ENCODE measurements around the gene ATXN1. TPM values are rescaled to one million over a fixed set of nuclear protein-coding genes. Genes with fewer than 3 reads are reported as not detected.

ATXN1 gene
- total and polyA plus RNA-seq, 2 of the 8 experiments (the other 6 are each of a cell fraction or from before 2014, with no cell fraction given): 1.6 to 4.0 TPM

DNA sequence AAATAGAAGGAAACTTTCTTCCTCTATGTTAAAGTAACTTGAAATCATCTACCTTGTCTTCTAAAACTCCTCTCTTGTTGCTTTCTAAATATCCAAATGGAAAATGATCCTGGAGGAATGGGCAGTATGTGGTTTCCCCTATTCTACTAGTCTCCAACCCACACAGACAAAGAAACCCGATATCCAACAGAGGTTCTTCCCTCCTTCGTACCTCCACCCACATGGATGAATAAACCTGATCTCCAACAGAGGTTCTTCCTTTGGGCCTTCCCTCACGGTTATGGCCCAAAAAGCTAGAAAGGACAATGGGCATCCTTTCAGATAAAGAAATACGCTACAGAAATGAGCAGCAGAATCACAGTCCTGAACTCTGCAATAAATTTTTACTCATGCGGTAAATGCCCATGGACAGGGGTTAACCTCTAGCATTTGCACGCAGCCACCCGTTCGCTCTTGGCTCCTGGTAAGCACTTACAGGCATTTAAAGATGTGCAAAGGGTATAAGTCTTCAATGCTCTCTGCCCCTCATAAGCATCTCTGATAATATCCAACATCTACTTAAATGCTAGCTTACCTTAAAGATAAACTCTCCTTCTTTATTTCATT is 392.0 kb downstream of the ATXN1 start:
- WGBS, 2 experiments (ENCODE audit: extremely low coverage in 1 of 2, insufficient coverage in 1 of 2, insufficient read length in 1 of 2, insufficient replicate concordance in 2 of 2, low coverage in 1 of 2, low lambda C conversion rate in 2 of 2, missing lambda C conversion rate in 1 of 2): 96% methylated on average over 8 of the region's 8 CpGs; no CpG with 5 or more reads in 1 of the 2 experiments
- Histone ChIP-seq H3K14ac (ENCODE audit: insufficient read length) (no peak overlapping the region), H2BK15ac (ENCODE audit: low read length) (no peak overlapping the region), H2AFZ (ENCODE audit: low read length) (no peak overlapping the region), H4K5ac (ENCODE audit: insufficient read length, low read depth, low read length) (no peak overlapping the region), H3K9ac (replicated peaks in 1 of 4; ENCODE audit: extremely low read depth in 1 of 4, low read depth in 3 of 4, low read length in 3 of 4) (no peak overlapping the region), H2BK120ac (replicated peaks; ENCODE audit: low read depth, low read length) (no peak overlapping the region), H2BK12ac (ENCODE audit: low read depth, low read length) (no peak overlapping the region), H3K27me3 (replicated peaks in 1 of 4; ENCODE audit: control insufficient read depth in 3 of 4, extremely low read depth in 1 of 4, insufficient read depth in 3 of 4, low read length in 3 of 4) (no peaks in the 10 kb centered on the region), H3K23me2 (ENCODE audit: low read depth, low read length) (no peaks in the 10 kb centered on the region), H3K9me3 (ENCODE audit: insufficient read depth in 2 of 2, low read depth in 1 of 2, low read length in 1 of 2) (no peaks in the 10 kb centered on the region), H3K4me3 (ENCODE audit: extremely low read depth in 1 of 4, insufficient read depth in 2 of 4, low read depth in 3 of 4, low read length in 4 of 4) (no peak overlapping the region), H3K4me1 (replicated peaks in 1 of 4; ENCODE audit: control insufficient read depth in 3 of 4, insufficient read depth in 4 of 4, low read length in 3 of 4) (no peaks in the 10 kb centered on the region), H3K56ac (replicated peaks; ENCODE audit: insufficient read length, low read depth, low read length) (no peak overlapping the region), H2BK5ac (ENCODE audit: low read depth, low read length) (no peak overlapping the region), H2BK20ac (ENCODE audit: low read length) (no peak overlapping the region), H3K23ac (ENCODE audit: insufficient read length) (no peak overlapping the region), H3K18ac (ENCODE audit: extremely low read depth, low read length) (no peak overlapping the region), H2AK5ac (ENCODE audit: low read depth, low read length) (no peak overlapping the region), H3K27ac (ENCODE audit: low read depth, low read length) (no peak overlapping the region), H3K36me3 (ENCODE audit: control insufficient read depth in 2 of 4, insufficient read depth in 4 of 4, low read length in 3 of 4) (no peaks in the 10 kb centered on the region), H4K91ac (replicated peaks; ENCODE audit: insufficient read length, low read length) (no peak overlapping the region), H4K20me1 (replicated peaks in 1 of 2; ENCODE audit: control insufficient read depth in 1 of 2, insufficient read depth in 2 of 2, low read length in 2 of 2) (no peaks in the 10 kb centered on the region), H4K8ac (ENCODE audit: extremely low read depth, insufficient read depth, low read length) (no peak overlapping the region), H3K4ac (replicated peaks; ENCODE audit: insufficient read length, low read depth, low read length) (no peak overlapping the region), H3K79me1 (ENCODE audit: low read depth, low read length) (no peaks in the 10 kb centered on the region), H3K79me2 (ENCODE audit: control insufficient read depth in 1 of 2, insufficient read depth in 2 of 2, low read length in 2 of 2) (no peaks in the 10 kb centered on the region), H3K4me2 (ENCODE audit: insufficient read depth in 1 of 2, low read depth in 2 of 2, low read length in 2 of 2) (no peak overlapping the region)
- ChIA-PET POLR2A (ENCODE audit: partially characterized antibody) (no interaction called here), CTCF (ENCODE audit: partially characterized antibody) (interaction anchor here (0.7 to 1.4 kb wide), 3 partner anchors 11 to 58 kb away, joined by 3 read pairs; no protein-coding TSS in a partner anchor)
- TF ChIP-seq BACH1 (IDR thresholded peaks at IDR 0.05; ENCODE audit: low read length): no peak
- TF ChIP-seq SP2 (IDR thresholded peaks at IDR 0.05; ENCODE audit: low read length): no peak
- TF ChIP-seq GTF2F1 (IDR thresholded peaks at IDR 0.05; ENCODE audit: borderline replicate concordance, low read depth, low read length): no peak
- no peak for TF ChIP-seq SP4 (IDR thresholded peaks at IDR 0.05; ENCODE audit: low read length)
- TF ChIP-seq POU5F1 (IDR thresholded peaks at IDR 0.05; ENCODE audit: low read depth, low read length): no peak
- TF ChIP-seq ASH2L (IDR thresholded peaks at IDR 0.05; ENCODE audit: low read length): no peak
- no peak for TF ChIP-seq EZH2 (IDR thresholded peaks at IDR 0.05; ENCODE audit: low read depth, low read length, severe bottlenecking)
- TF ChIP-seq CHD1 (IDR thresholded peaks at IDR 0.05; ENCODE audit: low read depth, low read length): no peak
- no peak for TF ChIP-seq TEAD4 (IDR thresholded peaks at IDR 0.05; ENCODE audit: low read depth, low read length)
- no peak for TF ChIP-seq KDM1A (IDR thresholded peaks at IDR 0.05; ENCODE audit: borderline replicate concordance, low read length)
- no peak for TF ChIP-seq EP300 (IDR thresholded peaks at IDR 0.05; ENCODE audit: borderline replicate concordance in 1 of 2, low read depth in 2 of 2, low read length in 2 of 2)
- no peak for TF ChIP-seq YY1 (IDR thresholded peaks at IDR 0.05; ENCODE audit: low read depth, low read length)
- no peak for TF ChIP-seq RFX5 (IDR thresholded peaks at IDR 0.05; ENCODE audit: borderline replicate concordance, low read depth, low read length)
- no peak for TF ChIP-seq BRCA1 (IDR thresholded peaks at IDR 0.05; ENCODE audit: low read depth, low read length)
- FAIRE-seq (no peak), DNase-seq (ENCODE audit: low read depth in 1 of 2, low spot score in 2 of 2) (no peak)
